ENCODE measurements around the gene PRKAR2A. TPM values are rescaled to one million over a fixed set of nuclear protein-coding genes. Genes with fewer than 3 reads are reported as not detected.

Gene PRKAR2A
- polyA plus RNA-seq, 2 of the 4 experiments (the other 2 are of a cell fraction): 15.3 to 17.2 TPM

DNA sequence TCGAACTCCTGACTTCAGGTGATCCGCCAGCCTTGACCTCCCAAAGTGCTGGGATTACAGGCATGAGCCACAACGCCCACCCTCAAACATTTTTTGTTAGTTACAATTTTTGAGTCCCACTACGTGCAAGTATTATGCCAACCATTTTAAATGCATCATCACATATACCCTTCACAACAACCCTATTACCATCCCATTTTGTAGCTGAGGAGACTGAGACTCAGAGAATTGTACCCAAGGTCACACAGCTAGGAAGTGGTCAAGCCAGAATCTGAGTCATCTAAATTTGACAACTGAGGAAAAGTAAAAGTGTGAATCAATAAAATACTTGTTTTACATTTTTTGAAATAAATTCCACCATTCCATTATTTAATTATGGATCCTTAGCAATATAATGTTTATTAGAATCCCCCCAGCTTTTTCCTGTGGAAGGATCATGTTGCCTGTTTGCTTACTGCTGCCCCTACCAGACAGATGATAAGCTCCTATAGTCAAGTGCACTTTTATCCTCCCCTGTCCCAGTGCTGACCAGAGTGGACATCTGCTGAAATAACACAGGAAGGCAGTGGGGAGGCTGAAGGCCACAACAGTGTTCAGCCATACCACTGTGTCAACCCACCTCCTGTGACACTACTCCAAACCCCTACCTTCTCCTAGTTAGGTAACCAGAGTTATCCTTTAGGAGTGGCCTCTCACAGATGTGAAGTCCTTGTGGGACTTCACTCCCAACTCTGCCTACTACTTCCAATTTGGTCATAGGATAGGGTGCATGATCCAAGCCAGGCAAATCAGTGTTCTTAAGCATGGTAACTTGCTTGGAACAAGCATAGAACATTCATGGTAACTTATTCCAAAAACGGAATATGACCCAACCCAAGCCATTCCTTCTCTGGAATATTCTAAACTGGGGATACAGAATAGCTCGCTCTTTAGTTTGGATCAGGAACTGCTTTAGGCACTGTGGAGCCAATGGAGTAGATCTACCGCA lies 28.1 kb downstream of the PRKAR2A start:
- POLR2A ChIA-PET: no interaction called here
- WGBS (ENCODE audit: missing lambda C conversion rate): 89% methylated on average over 7 of the region's 7 CpGs
- no peak for FAIRE-seq

GRCh38 chr3:48811524-48811923 lies 36.1 kb downstream of the PRKAR2A start:
- no peak for ATAC-seq
- no peaks in the 10 kb centered on the region for H3K9me3 ChIP-seq
- H3K4me2 ChIP-seq: no peak overlapping the region
- DNase-seq (ENCODE audit: low read depth in 1 of 2, low spot score in 1 of 2): no peak
- POLR2A ChIA-PET: no interaction called here
- CTCF ChIA-PET: no interaction called here
- no peak overlapping the region for H3K27ac ChIP-seq
- TF ChIP-seq, protein P1, sequence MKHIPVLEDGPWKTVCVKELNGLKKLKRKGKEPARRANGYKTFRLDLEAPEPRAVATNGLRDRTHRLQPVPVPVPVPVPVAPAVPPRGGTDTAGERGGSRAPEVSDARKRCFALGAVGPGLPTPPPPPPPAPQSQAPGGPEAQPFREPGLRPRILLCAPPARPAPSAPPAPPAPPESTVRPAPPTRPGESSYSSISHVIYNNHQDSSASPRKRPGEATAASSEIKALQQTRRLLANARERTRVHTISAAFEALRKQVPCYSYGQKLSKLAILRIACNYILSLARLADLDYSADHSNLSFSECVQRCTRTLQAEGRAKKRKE (CRISPR knock-in tag; IDR thresholded peaks at IDR 0.05; ENCODE audit: low read depth): no peak
- TF ChIP-seq JUNB (IDR thresholded peaks at IDR 0.05): no peak
- no peak for TF ChIP-seq EHMT2 (IDR thresholded peaks at IDR 0.05; ENCODE audit: low read depth)
- TF ChIP-seq ZC3H11A (IDR thresholded peaks at IDR 0.05): no peak
- TF ChIP-seq RCOR1 (IDR thresholded peaks at IDR 0.05; ENCODE audit: low read depth, low read length): no peak
- no peak for TF ChIP-seq NPAS2 (CRISPR knock-in tag; IDR thresholded peaks at IDR 0.05; ENCODE audit: borderline replicate concordance)
- TF ChIP-seq RAD21 (conservative IDR thresholded peaks at IDR 0.05 in 1 of 2, IDR thresholded peaks at IDR 0.05 in 1 of 2): no peak
- TF ChIP-seq, protein P2, sequence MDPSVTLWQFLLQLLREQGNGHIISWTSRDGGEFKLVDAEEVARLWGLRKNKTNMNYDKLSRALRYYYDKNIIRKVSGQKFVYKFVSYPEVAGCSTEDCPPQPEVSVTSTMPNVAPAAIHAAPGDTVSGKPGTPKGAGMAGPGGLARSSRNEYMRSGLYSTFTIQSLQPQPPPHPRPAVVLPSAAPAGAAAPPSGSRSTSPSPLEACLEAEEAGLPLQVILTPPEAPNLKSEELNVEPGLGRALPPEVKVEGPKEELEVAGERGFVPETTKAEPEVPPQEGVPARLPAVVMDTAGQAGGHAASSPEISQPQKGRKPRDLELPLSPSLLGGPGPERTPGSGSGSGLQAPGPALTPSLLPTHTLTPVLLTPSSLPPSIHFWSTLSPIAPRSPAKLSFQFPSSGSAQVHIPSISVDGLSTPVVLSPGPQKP (IDR thresholded peaks at IDR 0.05; ENCODE audit: low read depth, low read length): no peak
- TF ChIP-seq, protein P3, sequence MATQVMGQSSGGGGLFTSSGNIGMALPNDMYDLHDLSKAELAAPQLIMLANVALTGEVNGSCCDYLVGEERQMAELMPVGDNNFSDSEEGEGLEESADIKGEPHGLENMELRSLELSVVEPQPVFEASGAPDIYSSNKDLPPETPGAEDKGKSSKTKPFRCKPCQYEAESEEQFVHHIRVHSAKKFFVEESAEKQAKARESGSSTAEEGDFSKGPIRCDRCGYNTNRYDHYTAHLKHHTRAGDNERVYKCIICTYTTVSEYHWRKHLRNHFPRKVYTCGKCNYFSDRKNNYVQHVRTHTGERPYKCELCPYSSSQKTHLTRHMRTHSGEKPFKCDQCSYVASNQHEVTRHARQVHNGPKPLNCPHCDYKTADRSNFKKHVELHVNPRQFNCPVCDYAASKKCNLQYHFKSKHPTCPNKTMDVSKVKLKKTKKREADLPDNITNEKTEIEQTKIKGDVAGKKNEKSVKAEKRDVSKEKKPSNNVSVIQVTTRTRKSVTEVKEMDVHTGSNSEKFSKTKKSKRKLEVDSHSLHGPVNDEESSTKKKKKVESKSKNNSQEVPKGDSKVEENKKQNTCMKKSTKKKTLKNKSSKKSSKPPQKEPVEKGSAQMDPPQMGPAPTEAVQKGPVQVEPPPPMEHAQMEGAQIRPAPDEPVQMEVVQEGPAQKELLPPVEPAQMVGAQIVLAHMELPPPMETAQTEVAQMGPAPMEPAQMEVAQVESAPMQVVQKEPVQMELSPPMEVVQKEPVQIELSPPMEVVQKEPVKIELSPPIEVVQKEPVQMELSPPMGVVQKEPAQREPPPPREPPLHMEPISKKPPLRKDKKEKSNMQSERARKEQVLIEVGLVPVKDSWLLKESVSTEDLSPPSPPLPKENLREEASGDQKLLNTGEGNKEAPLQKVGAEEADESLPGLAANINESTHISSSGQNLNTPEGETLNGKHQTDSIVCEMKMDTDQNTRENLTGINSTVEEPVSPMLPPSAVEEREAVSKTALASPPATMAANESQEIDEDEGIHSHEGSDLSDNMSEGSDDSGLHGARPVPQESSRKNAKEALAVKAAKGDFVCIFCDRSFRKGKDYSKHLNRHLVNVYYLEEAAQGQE (IDR thresholded peaks at IDR 0.05): no peak
- no peak for TF ChIP-seq NFE2L2 (conservative IDR thresholded peaks at IDR 0.05; ENCODE audit: low read length)
- no peak for TF ChIP-seq HDAC2 (IDR thresholded peaks at IDR 0.05)
- no peak for TF ChIP-seq NR3C1 (IDR thresholded peaks at IDR 0.05)
- no peak for TF ChIP-seq ZFP36 (IDR thresholded peaks at IDR 0.05; ENCODE audit: borderline replicate concordance, partially characterized antibody)
- TF ChIP-seq, protein P4, sequence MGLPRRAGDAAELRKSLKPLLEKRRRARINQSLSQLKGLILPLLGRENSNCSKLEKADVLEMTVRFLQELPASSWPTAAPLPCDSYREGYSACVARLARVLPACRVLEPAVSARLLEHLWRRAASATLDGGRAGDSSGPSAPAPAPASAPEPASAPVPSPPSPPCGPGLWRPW (IDR thresholded peaks at IDR 0.05): no peak
- FAIRE-seq: no peak
- H3K4me1 ChIP-seq: no peaks in the 10 kb centered on the region
- no peak overlapping the region for H3K4me3 ChIP-seq
- WGBS (ENCODE audit: missing lambda C conversion rate): 88% methylated on average over 3 of the region's 3 CpGs

More for the DNA sequence above, 28.1 kb downstream of the PRKAR2A start:
- no peak overlapping the region for H3K4me2 ChIP-seq
- no peaks in the 10 kb centered on the region for H3K4me1 ChIP-seq
- DNase-seq (ENCODE audit: low read depth in 1 of 2, low spot score in 1 of 2) (no peak), ATAC-seq (no peak)
- no peak overlapping the region for H3K4me3 ChIP-seq
- CTCF ChIA-PET: no interaction called here
- TF ChIP-seq POLR2A (IDR thresholded peaks at IDR 0.05; ENCODE audit: low read length) (no peak), FOSB (CRISPR knock-in tag; IDR thresholded peaks at IDR 0.05) (no peak), JUN (IDR thresholded peaks at IDR 0.05) (no peak), CHD4 (IDR thresholded peaks at IDR 0.05; ENCODE audit: borderline replicate concordance) (no peak), TFCP2L1 (CRISPR knock-in tag; IDR thresholded peaks at IDR 0.05) (no peak), BCL3 (IDR thresholded peaks at IDR 0.05) (no peak), JUNB (IDR thresholded peaks at IDR 0.05) (no peak), ZC3H11A (IDR thresholded peaks at IDR 0.05) (no peak), RFX5 (IDR thresholded peaks at IDR 0.05) (no peak), CEBPB (IDR thresholded peaks at IDR 0.05) (no peak), HOXB5 (CRISPR knock-in tag; IDR thresholded peaks at IDR 0.05) (no peak), SREBF2 (IDR thresholded peaks at IDR 0.05) (no peak), RAD21 (conservative IDR thresholded peaks at IDR 0.05 in 1 of 2, IDR thresholded peaks at IDR 0.05 in 1 of 2) (no peak), TP53 (CRISPR knock-in tag; IDR thresholded peaks at IDR 0.05) (no peak), SMC3 (IDR thresholded peaks at IDR 0.05) (no peak), RCOR1 (IDR thresholded peaks at IDR 0.05; ENCODE audit: low read depth, low read length) (no peak)
- TF ChIP-seq, protein P5, sequence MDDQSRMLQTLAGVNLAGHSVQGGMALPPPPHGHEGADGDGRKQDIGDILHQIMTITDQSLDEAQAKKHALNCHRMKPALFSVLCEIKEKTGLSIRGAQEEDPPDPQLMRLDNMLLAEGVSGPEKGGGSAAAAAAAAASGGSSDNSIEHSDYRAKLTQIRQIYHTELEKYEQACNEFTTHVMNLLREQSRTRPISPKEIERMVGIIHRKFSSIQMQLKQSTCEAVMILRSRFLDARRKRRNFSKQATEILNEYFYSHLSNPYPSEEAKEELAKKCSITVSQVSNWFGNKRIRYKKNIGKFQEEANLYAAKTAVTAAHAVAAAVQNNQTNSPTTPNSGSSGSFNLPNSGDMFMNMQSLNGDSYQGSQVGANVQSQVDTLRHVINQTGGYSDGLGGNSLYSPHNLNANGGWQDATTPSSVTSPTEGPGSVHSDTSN (IDR thresholded peaks at IDR 0.05): no peak
- TF ChIP-seq, protein P6, sequence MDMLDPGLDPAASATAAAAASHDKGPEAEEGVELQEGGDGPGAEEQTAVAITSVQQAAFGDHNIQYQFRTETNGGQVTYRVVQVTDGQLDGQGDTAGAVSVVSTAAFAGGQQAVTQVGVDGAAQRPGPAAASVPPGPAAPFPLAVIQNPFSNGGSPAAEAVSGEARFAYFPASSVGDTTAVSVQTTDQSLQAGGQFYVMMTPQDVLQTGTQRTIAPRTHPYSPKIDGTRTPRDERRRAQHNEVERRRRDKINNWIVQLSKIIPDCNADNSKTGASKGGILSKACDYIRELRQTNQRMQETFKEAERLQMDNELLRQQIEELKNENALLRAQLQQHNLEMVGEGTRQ (IDR thresholded peaks at IDR 0.05): no peak
- TF ChIP-seq, protein P7, sequence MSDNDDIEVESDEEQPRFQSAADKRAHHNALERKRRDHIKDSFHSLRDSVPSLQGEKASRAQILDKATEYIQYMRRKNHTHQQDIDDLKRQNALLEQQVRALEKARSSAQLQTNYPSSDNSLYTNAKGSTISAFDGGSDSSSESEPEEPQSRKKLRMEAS (IDR thresholded peaks at IDR 0.05): no peak
- H3K9me3 ChIP-seq: no peaks in the 10 kb centered on the region
- H3K27ac ChIP-seq: no peak overlapping the region
